ENCODE results near the gene RPUSD1. TPM values are rescaled to one million over a fixed set of nuclear protein-coding genes. Genes with fewer than 3 reads are reported as not detected.

RPUSD1 gene
- total RNA-seq, 1 experiment from 2014 or later: 41.1 TPM

- Histone ChIP-seq H3K4me3 (ENCODE audit: low read depth, low read length, poor library complexity, severe bottlenecking) (no peak overlapping the region), H3K27me3 (replicated peaks; ENCODE audit: insufficient read depth, low read depth, low read length, poor library complexity) (no peaks in the 10 kb centered on the region), H3K4me1 (ENCODE audit: insufficient read depth, low read length, poor library complexity, severe bottlenecking) (peaks cover 5% of the 10 kb centered on the region), H3K27ac (ENCODE audit: low read depth, low read length, poor library complexity, severe bottlenecking) (no peak overlapping the region), H3K9me3 (ENCODE audit: low read depth, low read length, poor library complexity, severe bottlenecking) (no peaks in the 10 kb centered on the region), H3K36me3 (ENCODE audit: insufficient read depth, low read length, poor library complexity, severe bottlenecking) (peaks cover 6% of the 10 kb centered on the region)
- TF ChIP-seq EZH2 (IDR thresholded peaks at IDR 0.05; ENCODE audit: borderline replicate concordance, low read depth, low read length, poor library complexity, severe bottlenecking): no peak
- TF ChIP-seq CTCF (conservative IDR thresholded peaks at IDR 0.05; ENCODE audit: low read depth, low read length): no peak
- BruUV-seq (replicated peaks): no TSS peak
- intact Hi-C loops (cut with micrococcal nuclease; ENCODE audit: unreplicated experiment): no loop called here
- DNase-seq (ENCODE audit: low spot score): no peak
- CTCF ChIA-PET: interaction anchor here (0.6 kb wide), 1 partner anchor 23 kb away, joined by 8 read pairs; no protein-coding TSS in a partner anchor
- POLR2A ChIA-PET (ENCODE audit: low non-redundant PET): no interaction called here
Observed at GRCh38 chr16:741986-742629, 46.1 kb downstream of the RPUSD1 start.

- no peaks in the 10 kb centered on the region for H3K27me3 ChIP-seq (replicated peaks; ENCODE audit: insufficient read depth, low read depth, low read length, poor library complexity)
- ChIA-PET CTCF (interaction anchor here (0.5 kb wide), 1 partner anchor 8 kb away, joined by 3 read pairs; no protein-coding TSS in a partner anchor), POLR2A (ENCODE audit: low non-redundant PET) (no interaction called here)
- H3K36me3 ChIP-seq (ENCODE audit: insufficient read depth, low read length, poor library complexity, severe bottlenecking): peaks cover 11% of the 10 kb centered on the region
- H3K4me1 ChIP-seq (ENCODE audit: insufficient read depth, low read length, poor library complexity, severe bottlenecking): peaks cover 5% of the 10 kb centered on the region
- intact Hi-C loops (cut with micrococcal nuclease; ENCODE audit: unreplicated experiment): no loop called here
- H3K27ac ChIP-seq (ENCODE audit: low read depth, low read length, poor library complexity, severe bottlenecking): peak within 1 kb of the TSS; percentile 83
- H3K4me3 ChIP-seq (ENCODE audit: low read depth, low read length, poor library complexity, severe bottlenecking): peak within 1 kb of the TSS; percentile 100
- DNase-seq (ENCODE audit: low spot score): peak; percentile 92
- BruUV-seq (replicated peaks): no TSS peak
- TF ChIP-seq EZH2 (IDR thresholded peaks at IDR 0.05; ENCODE audit: borderline replicate concordance, low read depth, low read length, poor library complexity, severe bottlenecking) (no peak), CTCF (conservative IDR thresholded peaks at IDR 0.05; ENCODE audit: low read depth, low read length) (peak; percentile 87)
- H3K9me3 ChIP-seq (ENCODE audit: low read depth, low read length, poor library complexity, severe bottlenecking): no peaks in the 10 kb centered on the region
Observed at GRCh38 chr16:740764-741505, 47.2 kb downstream of the RPUSD1 start, which contains the start of gene CIAO3. CIAO3 (minus strand) TSS chr16:740997; CDS start chr16:740985, 12 bp downstream.

- H3K27me3 ChIP-seq (replicated peaks; ENCODE audit: insufficient read depth, low read depth, low read length, poor library complexity): no peaks in the 10 kb centered on the region
- DNase-seq (ENCODE audit: low spot score): no peak
- CTCF ChIA-PET: no interaction called here
- BruUV-seq (replicated peaks): no TSS peak
- POLR2A ChIA-PET (ENCODE audit: low non-redundant PET): no interaction called here
- peaks cover 5% of the 10 kb centered on the region for H3K4me1 ChIP-seq (ENCODE audit: insufficient read depth, low read length, poor library complexity, severe bottlenecking)
- H3K36me3 ChIP-seq (ENCODE audit: insufficient read depth, low read length, poor library complexity, severe bottlenecking): peaks cover 11% of the 10 kb centered on the region
- H3K4me3 ChIP-seq (ENCODE audit: low read depth, low read length, poor library complexity, severe bottlenecking): peak overlapping the region; percentile 100
- no peaks in the 10 kb centered on the region for H3K9me3 ChIP-seq (ENCODE audit: low read depth, low read length, poor library complexity, severe bottlenecking)
- intact Hi-C loops (cut with micrococcal nuclease; ENCODE audit: unreplicated experiment): no loop called here
- H3K27ac ChIP-seq (ENCODE audit: low read depth, low read length, poor library complexity, severe bottlenecking): peak overlapping the region; percentile 83
- TF ChIP-seq CTCF (conservative IDR thresholded peaks at IDR 0.05; ENCODE audit: low read depth, low read length) (no peak), EZH2 (IDR thresholded peaks at IDR 0.05; ENCODE audit: borderline replicate concordance, low read depth, low read length, poor library complexity, severe bottlenecking) (no peak)
Observed at GRCh38 chr16:740459-740763, 47.8 kb downstream of the RPUSD1 start.

Measured in A673 (cell line).